ENCODE results near the gene BRINP1. TPM values are rescaled to one million over a fixed set of nuclear protein-coding genes. Genes with fewer than 3 reads are reported as not detected.

BRINP1 gene
- total and polyA plus RNA-seq, 2 donors (not counting 1 experiment from before 2014, with no cell fraction given) = 0.06 to 0.33 TPM

- H3K9me3 ChIP-seq (ENCODE audit: control insufficient read depth, insufficient read depth, low read depth, low read length) = no peaks in the 10 kb centered on the region
- H3K36me3 ChIP-seq (ENCODE audit: control insufficient read depth, insufficient read depth, low read length) = no peaks in the 10 kb centered on the region
- TF ChIP-seq CTCF (conservative IDR thresholded peaks at IDR 0.05 in 1 of 2, IDR thresholded peaks at IDR 0.05 in 1 of 2; ENCODE audit: low read depth in 1 of 2, low read length in 2 of 2) (no peak), EZH2 (IDR thresholded peaks at IDR 0.05; ENCODE audit: low read length, missing control alignments) (no peak)
- no peak overlapping the region for H3K27ac ChIP-seq (ENCODE audit: insufficient read depth, low read length)
- H3K4me1 ChIP-seq (ENCODE audit: control insufficient read depth, extremely low read depth, insufficient read depth, low read length) = no peaks in the 10 kb centered on the region
- no peak for DNase-seq (ENCODE audit: low read depth in 2 of 2)
- H3K79me2 ChIP-seq (ENCODE audit: control insufficient read depth, insufficient read depth, low read length) = no peaks in the 10 kb centered on the region
- no peaks in the 10 kb centered on the region for H4K20me1 ChIP-seq (ENCODE audit: control insufficient read depth, extremely low read depth, insufficient read depth, low read length)
- no peak overlapping the region for H3K4me3 ChIP-seq (replicated peaks in 1 of 4; ENCODE audit: control extremely low read depth in 1 of 4, insufficient read depth in 1 of 4, low read depth in 3 of 4, low read length in 4 of 4)
- H3K4me2 ChIP-seq (ENCODE audit: extremely low read depth, insufficient read depth, low read length) = no peak overlapping the region
- H3K9ac ChIP-seq (ENCODE audit: insufficient read depth, low read length) = no peak overlapping the region
- H3K27me3 ChIP-seq (ENCODE audit: control insufficient read depth, insufficient read depth, low read length) = no peaks in the 10 kb centered on the region
- no peak overlapping the region for H2AFZ ChIP-seq (ENCODE audit: low read length)
Measured at GRCh38 chr9:119264165-119264564, 105.1 kb downstream of the BRINP1 start.

GRCh38 chr9:119257592-119257991, 111.6 kb downstream of the BRINP1 start:
- TF ChIP-seq EZH2 (IDR thresholded peaks at IDR 0.05; ENCODE audit: low read length, missing control alignments) (no peak), CTCF (conservative IDR thresholded peaks at IDR 0.05 in 1 of 2, IDR thresholded peaks at IDR 0.05 in 1 of 2; ENCODE audit: low read depth in 1 of 2, low read length in 2 of 2) (no peak)
- H3K4me3 ChIP-seq (replicated peaks in 1 of 4; ENCODE audit: control extremely low read depth in 1 of 4, insufficient read depth in 1 of 4, low read depth in 3 of 4, low read length in 4 of 4) = no peak overlapping the region
- no peaks in the 10 kb centered on the region for H3K9me3 ChIP-seq (ENCODE audit: control insufficient read depth, insufficient read depth, low read depth, low read length)
- H3K4me1 ChIP-seq (ENCODE audit: control insufficient read depth, extremely low read depth, insufficient read depth, low read length) = no peaks in the 10 kb centered on the region
- no peak overlapping the region for H3K4me2 ChIP-seq (ENCODE audit: extremely low read depth, insufficient read depth, low read length)
- H3K36me3 ChIP-seq (ENCODE audit: control insufficient read depth, insufficient read depth, low read length) = no peaks in the 10 kb centered on the region
- H3K27me3 ChIP-seq (ENCODE audit: control insufficient read depth, insufficient read depth, low read length) = no peaks in the 10 kb centered on the region
- H3K79me2 ChIP-seq (ENCODE audit: control insufficient read depth, insufficient read depth, low read length) = no peaks in the 10 kb centered on the region
- DNase-seq (ENCODE audit: low read depth in 2 of 2) = no peak
- no peaks in the 10 kb centered on the region for H4K20me1 ChIP-seq (ENCODE audit: control insufficient read depth, extremely low read depth, insufficient read depth, low read length)
- H3K27ac ChIP-seq (ENCODE audit: insufficient read depth, low read length) = no peak overlapping the region
- no peak overlapping the region for H3K9ac ChIP-seq (ENCODE audit: insufficient read depth, low read length)
- H2AFZ ChIP-seq (ENCODE audit: low read length) = no peak overlapping the region

- no peaks in the 10 kb centered on the region for H3K9me3 ChIP-seq (ENCODE audit: control insufficient read depth, insufficient read depth, low read depth, low read length)
- no peaks in the 10 kb centered on the region for H4K20me1 ChIP-seq (ENCODE audit: control insufficient read depth, extremely low read depth, insufficient read depth, low read length)
- H3K4me3 ChIP-seq (replicated peaks in 1 of 4; ENCODE audit: control extremely low read depth in 1 of 4, insufficient read depth in 1 of 4, low read depth in 3 of 4, low read length in 4 of 4) = no peak overlapping the region
- DNase-seq (ENCODE audit: low read depth in 2 of 2) = no peak
- no peak overlapping the region for H3K27ac ChIP-seq (ENCODE audit: insufficient read depth, low read length)
- no peaks in the 10 kb centered on the region for H3K79me2 ChIP-seq (ENCODE audit: control insufficient read depth, insufficient read depth, low read length)
- no peaks in the 10 kb centered on the region for H3K27me3 ChIP-seq (ENCODE audit: control insufficient read depth, insufficient read depth, low read length)
- H3K4me1 ChIP-seq (ENCODE audit: control insufficient read depth, extremely low read depth, insufficient read depth, low read length) = no peaks in the 10 kb centered on the region
- no peak for TF ChIP-seq CTCF (conservative IDR thresholded peaks at IDR 0.05 in 1 of 2, IDR thresholded peaks at IDR 0.05 in 1 of 2; ENCODE audit: low read depth in 1 of 2, low read length in 2 of 2)
- no peak for TF ChIP-seq EZH2 (IDR thresholded peaks at IDR 0.05; ENCODE audit: low read length, missing control alignments)
- no peak overlapping the region for H2AFZ ChIP-seq (ENCODE audit: low read length)
- H3K36me3 ChIP-seq (ENCODE audit: control insufficient read depth, insufficient read depth, low read length) = no peaks in the 10 kb centered on the region
- H3K9ac ChIP-seq (ENCODE audit: insufficient read depth, low read length) = no peak overlapping the region
- no peak overlapping the region for H3K4me2 ChIP-seq (ENCODE audit: extremely low read depth, insufficient read depth, low read length)
Measured at GRCh38 chr9:119255116-119255515, 114.1 kb downstream of the BRINP1 start.

Measured in fibroblast of lung (primary cell).